ENCODE data around the gene AKT3.
"Not testable (repeated sequence)": the region's sequence is repeated elsewhere in the genome, so short reads cannot be mapped to it uniquely, and the experiment has no call there.

The AKT3 gene

DNA sequence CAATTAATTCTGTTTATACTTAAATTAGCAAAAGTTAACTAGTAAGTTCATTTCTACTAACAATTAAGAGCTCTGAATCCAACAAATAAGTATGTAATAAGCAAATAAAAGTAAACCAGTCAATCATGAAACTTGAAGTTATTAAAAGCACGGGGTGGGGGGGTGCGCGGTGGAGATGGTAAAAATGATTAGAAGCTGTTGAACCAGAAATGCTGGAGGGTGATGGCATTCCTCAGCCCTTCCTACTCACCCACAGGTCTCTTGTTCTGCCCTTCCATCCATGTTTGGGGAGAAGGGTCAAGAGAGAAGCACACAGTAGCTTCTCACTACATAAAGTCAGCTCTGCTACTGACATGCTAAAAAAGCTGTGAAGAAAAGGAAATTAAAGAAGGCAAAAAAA lies 63.5 kb downstream of the AKT3 start:
- no peak for DNase-seq (ENCODE audit: low read depth in 2 of 2)

GRCh38 chr1:243784506-243784905 lies 65.5 kb downstream of the AKT3 start:
- DNase-seq (ENCODE audit: low read depth in 2 of 2) = no peak

GRCh38 chr1:243783714-243784113 lies 66.3 kb downstream of the AKT3 start:
- no peak for DNase-seq (ENCODE audit: low read depth in 2 of 2)

DNA sequence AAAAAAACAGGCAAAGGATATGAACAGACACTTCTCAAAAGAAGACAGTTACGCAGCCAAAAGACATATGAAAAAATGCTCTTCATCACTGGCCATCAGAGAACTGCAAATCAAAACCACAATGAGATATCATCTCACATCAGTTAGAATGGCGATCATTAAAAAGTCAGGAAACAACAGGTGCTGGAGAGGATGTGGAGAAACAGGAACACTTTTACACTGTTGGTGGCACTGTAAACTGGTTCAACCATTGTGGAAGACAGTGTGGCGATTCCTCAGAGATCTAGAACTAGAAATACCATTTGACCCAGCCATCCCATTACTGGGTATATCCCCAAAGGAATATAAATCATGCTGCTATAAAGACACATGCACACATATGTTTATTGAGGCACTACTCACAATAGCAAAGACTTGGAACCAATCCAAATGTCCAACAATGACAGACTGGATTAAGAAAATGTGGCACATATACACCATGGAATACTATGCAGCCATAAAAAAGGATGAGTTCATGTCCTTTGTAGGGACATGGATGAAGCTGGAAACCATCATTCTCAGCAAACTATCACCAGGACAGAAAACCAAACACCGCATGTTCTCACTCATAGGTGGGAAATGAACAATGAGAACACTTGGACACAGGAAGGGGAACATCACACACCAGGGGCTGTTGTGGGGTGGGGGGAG lies 77.5 kb downstream of the AKT3 start:
- not testable (repeated sequence) for DNase-seq (ENCODE audit: low read depth in 2 of 2)

- DNase-seq (ENCODE audit: low read depth in 2 of 2) = no peak
These were observed 79.2 kb downstream of the AKT3 start for GRCh38 chr1:243770860-243771259.

DNA sequence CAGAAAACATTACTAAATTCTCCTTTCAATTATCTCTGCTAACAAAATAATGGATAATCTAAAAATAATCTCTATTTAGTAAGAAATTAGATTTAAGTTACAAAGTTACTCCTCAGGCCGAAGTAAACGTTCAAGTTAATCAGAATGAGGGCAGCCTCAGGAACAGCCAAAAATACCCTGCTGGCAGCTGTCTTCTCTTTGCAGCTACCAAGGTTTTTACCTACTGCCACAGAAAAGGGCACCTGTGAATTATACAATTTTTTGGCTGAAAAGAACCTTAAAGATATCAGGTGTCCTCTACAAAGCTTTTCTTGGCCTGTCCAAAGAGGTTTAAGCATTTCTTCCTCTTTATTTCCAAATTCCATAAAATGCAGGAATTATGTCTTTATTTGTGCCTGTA lies 84.4 kb downstream of the AKT3 start:
- no peak for DNase-seq (ENCODE audit: low read depth in 2 of 2)

DNA sequence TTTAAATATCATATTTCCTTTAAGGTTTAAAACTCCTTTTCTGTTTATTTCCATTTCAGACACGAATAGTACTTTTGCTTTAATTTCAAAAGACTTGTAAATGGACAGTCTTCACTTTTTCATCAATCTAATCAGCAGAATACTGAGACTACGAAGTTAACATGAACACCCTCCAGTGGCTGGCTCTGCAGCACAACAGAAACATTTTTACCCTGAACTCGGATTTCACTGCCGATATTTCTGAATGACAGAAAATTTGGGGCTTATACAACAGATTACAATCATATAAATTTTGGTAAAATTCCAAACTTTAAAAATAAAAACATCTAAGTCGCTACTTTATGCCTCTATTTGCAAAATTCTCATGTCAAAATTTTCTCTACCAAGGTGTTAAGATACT lies 86.2 kb downstream of the AKT3 start:
- no peak for DNase-seq (ENCODE audit: low read depth in 2 of 2)

DNA sequence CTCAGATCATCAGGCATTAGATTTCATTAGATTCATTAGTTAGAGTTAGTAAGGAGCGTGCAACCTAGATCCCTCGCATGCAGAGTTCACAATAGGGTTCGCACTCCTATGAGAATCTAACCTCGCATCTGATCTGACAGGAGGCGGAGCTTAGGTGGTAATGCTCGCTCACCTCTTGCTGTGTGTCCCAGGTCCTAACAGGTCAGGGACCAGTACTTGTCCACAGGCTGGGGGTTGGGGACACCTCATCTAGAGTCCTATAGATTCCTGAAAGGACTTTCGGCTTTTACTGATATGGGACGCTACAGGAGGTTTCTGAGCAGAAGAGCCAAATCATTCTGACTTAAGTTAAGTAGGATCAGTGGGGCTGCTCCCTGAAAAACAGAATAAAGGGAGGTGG lies 91.4 kb downstream of the AKT3 start:
- no peak for DNase-seq (ENCODE audit: low read depth in 2 of 2)

- no peak for DNase-seq (ENCODE audit: low read depth in 2 of 2)
These were observed 93.5 kb downstream of the AKT3 start for GRCh38 chr1:243756529-243756928.

GRCh38 chr1:243754348-243754747 lies 95.7 kb downstream of the AKT3 start:
- no peak for DNase-seq (ENCODE audit: low read depth in 2 of 2)

GRCh38 chr1:243751506-243751905 lies 98.5 kb downstream of the AKT3 start:
- DNase-seq (ENCODE audit: low read depth in 2 of 2) = no peak

- DNase-seq (ENCODE audit: low read depth in 2 of 2) = no peak
These were observed 101.2 kb downstream of the AKT3 start for GRCh38 chr1:243748706-243749283.

DNA sequence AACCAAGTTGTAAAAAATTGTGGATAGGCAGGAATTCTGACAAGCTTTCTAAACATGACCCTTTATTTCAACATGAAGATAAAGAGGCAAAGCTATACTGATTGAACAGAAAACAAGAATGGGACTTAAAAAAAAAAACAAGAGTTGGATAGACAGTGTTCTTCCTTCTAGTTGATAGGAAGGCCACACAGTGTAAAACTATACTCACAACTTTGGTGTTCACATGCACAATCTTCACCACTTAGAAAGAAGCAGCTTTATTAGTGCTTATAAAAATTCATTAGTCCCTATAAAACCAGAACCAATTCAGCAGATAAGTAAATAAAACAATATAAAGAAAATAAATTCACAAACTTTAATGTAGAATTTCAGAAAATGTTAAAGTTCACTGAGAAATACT lies 101.8 kb downstream of the AKT3 start:
- DNase-seq (ENCODE audit: low read depth in 2 of 2) = no peak

GRCh38 chr1:243746751-243747150 lies 103.3 kb downstream of the AKT3 start:
- no peak for DNase-seq (ENCODE audit: low read depth in 2 of 2)

GRCh38 chr1:243745356-243745755 lies 104.7 kb downstream of the AKT3 start:
- no peak for DNase-seq (ENCODE audit: low read depth in 2 of 2)

GRCh38 chr1:243742819-243743218 lies 107.2 kb downstream of the AKT3 start:
- DNase-seq (ENCODE audit: low read depth in 2 of 2) = no peak

DNA sequence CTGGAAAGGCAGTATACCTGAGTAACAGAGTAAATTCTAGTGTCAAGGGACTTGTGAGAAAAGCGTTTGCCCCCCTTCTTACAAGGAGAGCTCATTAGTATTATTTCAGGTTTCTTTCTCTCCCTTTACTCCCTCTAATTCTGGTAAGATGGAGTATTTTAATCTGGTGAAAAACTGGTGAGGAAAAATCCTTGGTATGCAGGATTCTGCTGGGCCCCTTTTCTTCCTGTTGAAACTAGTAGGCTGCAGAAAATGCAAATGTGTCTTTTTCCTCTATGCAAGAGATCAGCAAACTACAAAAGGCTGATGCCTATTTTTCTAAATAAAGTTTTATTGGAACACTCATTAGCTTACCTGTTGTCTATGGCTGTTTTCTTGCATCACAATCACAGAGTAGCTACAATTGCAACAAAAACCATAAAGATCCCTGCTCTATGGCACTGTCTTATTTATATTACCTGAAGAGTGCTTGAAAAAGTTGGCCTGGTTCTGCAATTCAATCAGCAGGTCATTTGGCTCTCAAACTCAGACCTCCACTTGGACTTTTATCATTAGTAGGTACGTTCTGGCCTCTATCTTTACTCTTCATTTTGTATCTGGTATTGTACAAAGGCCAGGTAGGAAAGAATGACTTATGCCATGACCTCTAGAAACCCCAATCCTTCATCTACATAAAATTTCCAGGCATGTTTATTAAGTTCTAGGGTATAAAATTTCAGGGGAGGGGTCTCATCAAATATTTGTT lies 109.6 kb downstream of the AKT3 start:
- DNase-seq (ENCODE audit: low read depth in 2 of 2) = no peak

- no peak for DNase-seq (ENCODE audit: low read depth in 2 of 2)
These were observed 110.6 kb downstream of the AKT3 start for GRCh38 chr1:243739335-243740003.

DNA sequence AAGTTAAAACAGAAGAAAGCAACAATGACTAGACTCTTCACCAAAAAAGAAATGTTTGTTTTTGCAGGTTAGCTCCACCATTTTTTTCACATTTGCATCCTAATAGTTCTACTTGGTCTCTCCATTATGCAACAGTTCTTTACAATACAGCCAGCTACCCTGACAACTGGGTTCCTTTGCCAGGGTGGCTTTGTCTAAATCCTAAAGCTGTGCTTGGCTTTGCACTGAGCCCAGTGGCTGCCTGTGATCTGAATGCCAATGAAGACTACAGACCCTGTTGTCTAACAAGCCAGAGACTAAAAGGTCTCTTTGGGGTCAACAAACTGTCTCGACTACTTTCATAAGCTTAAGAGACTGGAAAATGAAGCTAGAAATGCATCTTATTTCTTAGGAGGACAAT lies 112.0 kb downstream of the AKT3 start:
- DNase-seq (ENCODE audit: low read depth in 2 of 2) = no peak

GRCh38 chr1:243735457-243735856 lies 114.6 kb downstream of the AKT3 start:
- no peak for DNase-seq (ENCODE audit: low read depth in 2 of 2)

- no peak for DNase-seq (ENCODE audit: low read depth in 2 of 2)
These were observed 115.7 kb downstream of the AKT3 start for GRCh38 chr1:243734308-243734695.

DNA sequence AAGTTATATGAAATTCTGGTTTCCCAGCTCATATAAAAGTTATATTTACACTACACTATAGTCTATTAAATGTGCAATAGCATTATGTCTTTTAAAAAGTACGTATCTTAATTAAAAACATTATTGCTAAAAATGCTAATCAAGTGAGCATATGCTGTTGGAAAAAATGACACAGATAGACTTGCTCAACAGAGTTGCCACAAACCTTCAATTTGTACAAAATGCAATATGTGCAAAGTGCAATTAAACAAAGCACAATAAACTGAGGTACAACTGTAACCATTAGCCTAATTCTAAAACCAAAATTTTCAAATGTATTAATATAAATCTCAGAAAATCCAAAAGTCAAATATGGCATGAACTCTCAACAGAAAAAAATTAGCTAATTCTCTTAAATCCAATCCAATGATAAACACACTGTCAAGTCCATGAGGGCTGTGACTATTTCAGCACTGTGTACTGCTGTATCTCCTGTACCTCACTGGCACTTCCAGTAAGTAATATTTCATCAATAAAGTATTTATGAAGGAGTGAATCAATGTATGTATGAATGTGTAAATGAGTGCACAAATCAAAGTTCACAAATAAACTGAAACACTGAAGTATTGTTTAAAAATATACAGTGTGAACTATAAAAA lies 116.3 kb downstream of the AKT3 start:
- no peak for DNase-seq (ENCODE audit: low read depth in 2 of 2)
